ENCODE results near the gene SNAPC2.
"Not testable (repeated sequence)": the region's sequence is repeated elsewhere in the genome, so short reads cannot be mapped to it uniquely, and the experiment has no call there.

SNAPC2 gene

DNA sequence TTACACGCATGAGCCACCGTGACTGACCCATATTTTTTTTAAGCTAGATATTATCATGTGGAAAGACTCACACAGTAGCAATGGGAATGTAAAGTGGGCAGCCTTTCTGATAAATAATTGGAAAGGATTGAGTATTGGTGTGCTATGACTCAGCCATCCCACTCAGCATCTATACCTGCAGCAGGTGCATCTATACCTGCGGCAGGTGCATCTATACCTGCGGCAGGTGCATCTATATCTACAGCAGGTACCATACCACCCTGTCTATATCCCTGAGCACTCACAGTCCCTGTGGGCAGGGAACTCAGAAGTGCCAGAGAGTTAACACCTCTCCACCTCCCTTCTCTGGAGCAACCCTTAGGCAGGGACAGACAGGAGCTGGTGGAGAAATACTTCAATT, 37.0 kb upstream of the SNAPC2 start:
- no peak for DNase-seq (ENCODE audit: low read depth)
- TF ChIP-seq, protein P1, sequence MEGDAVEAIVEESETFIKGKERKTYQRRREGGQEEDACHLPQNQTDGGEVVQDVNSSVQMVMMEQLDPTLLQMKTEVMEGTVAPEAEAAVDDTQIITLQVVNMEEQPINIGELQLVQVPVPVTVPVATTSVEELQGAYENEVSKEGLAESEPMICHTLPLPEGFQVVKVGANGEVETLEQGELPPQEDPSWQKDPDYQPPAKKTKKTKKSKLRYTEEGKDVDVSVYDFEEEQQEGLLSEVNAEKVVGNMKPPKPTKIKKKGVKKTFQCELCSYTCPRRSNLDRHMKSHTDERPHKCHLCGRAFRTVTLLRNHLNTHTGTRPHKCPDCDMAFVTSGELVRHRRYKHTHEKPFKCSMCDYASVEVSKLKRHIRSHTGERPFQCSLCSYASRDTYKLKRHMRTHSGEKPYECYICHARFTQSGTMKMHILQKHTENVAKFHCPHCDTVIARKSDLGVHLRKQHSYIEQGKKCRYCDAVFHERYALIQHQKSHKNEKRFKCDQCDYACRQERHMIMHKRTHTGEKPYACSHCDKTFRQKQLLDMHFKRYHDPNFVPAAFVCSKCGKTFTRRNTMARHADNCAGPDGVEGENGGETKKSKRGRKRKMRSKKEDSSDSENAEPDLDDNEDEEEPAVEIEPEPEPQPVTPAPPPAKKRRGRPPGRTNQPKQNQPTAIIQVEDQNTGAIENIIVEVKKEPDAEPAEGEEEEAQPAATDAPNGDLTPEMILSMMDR (IDR thresholded peaks at IDR 0.05; ENCODE audit: insufficient read depth, low read depth, low read length, missing control alignments), result no peak
- no peak overlapping the region for H3K4me3 ChIP-seq (ENCODE audit: low read length)

DNA sequence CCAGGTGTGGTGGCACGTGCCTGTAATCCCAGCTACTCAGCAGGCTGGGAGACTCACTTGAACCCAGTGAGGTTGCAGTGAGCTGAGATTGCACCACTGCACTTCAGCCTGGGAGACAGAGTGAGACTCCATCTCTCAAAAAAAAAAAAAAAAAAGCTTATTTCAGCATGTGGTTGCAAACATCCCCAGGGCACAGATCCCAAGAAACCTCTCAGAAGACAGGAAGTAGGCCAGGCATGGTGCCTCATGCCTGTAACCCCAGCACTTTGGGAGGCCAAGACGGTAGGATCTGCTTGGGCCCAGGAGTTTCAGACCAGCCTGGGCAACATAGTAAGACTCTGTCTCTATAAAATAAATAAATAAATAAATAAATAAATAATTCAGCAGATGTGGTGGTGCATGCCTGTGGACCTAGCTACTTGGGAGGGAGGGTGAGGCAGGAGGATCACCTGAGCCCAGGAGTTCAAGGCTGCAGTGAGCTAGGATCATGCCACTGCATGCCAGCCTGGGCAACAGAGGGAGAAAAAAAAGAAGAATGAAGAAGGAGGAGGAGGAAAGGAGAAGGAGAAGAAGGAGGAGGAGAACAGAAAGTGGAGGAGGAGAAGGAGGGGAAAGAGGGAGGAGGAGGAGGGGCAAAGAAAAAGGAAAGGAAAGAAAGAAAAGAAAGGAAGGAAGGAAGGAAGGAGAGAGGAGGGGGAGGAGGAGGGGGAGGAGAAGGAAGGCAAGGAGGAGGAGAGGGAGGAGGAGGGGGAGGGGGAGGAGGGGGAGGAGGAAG, 36.2 kb upstream of the SNAPC2 start:
- H3K4me3 ChIP-seq (ENCODE audit: low read length), result no peak overlapping the region
- DNase-seq (ENCODE audit: low read depth), result peak; percentile 38
- TF ChIP-seq, protein P1 (IDR thresholded peaks at IDR 0.05; ENCODE audit: insufficient read depth, low read depth, low read length, missing control alignments), result no peak

DNA sequence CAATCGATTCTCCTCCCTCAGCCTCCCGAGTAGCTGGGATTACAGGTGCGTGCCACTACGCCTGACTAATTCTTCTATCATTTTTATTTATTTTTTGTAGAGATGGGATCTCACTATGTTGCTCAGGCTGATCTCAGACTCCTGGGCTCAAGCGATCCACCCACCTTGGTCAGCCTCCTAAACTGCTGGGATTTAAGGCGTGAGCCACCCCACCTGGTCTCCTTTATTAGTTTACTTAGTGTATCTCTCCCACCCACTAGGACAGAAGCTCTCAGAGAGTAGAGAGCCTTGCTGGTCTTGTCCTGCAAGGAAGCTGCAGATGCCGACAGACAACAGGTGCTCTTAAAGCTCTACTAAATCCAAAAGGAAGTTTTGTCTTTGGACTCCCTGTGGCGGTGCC, 34.3 kb upstream of the SNAPC2 start:
- TF ChIP-seq, protein P1 (IDR thresholded peaks at IDR 0.05; ENCODE audit: insufficient read depth, low read depth, low read length, missing control alignments), result no peak
- H3K4me3 ChIP-seq (ENCODE audit: low read length), result no peak overlapping the region
- DNase-seq (ENCODE audit: low read depth), result no peak

DNA sequence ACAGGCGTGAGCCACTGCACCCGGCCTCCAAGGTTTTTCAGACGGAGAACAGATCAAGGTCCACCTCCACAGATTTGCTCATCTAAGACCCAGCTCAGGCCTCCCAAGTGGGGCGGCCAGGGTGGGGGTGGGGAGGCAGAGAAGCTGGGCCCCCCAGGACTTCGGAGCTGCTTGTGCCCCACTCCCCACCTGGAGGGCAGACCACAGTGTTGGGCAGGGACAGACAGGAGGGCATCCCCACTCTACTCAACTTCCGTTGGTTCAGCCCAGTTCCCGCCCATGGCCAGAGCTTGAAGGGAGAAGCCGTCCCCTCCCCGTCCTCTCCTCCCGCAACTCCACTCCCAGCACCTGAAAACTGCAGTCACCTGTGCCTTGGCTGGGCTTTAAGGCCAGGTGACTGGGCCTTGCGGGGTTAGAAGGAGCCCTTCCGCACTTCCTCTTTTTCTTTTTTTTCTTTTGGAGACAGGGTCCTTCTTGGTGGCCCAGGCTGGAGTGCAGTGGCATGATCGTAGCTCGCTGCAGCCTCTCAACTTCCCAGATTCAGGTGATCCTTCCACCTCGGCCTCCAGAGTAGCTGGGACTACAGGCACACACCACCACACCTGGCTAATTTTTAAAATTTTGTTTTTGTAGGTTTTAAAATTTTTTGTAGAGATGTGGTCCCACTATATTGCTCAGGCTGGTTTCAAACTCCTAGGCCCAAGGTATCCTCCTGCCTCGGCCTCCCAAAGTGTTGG, 32.6 kb upstream of the SNAPC2 start:
- DNase-seq (ENCODE audit: low read depth), result no peak
- TF ChIP-seq, protein P1 (IDR thresholded peaks at IDR 0.05; ENCODE audit: insufficient read depth, low read depth, low read length, missing control alignments), result no peak
- no peak overlapping the region for H3K4me3 ChIP-seq (ENCODE audit: low read length)

DNA sequence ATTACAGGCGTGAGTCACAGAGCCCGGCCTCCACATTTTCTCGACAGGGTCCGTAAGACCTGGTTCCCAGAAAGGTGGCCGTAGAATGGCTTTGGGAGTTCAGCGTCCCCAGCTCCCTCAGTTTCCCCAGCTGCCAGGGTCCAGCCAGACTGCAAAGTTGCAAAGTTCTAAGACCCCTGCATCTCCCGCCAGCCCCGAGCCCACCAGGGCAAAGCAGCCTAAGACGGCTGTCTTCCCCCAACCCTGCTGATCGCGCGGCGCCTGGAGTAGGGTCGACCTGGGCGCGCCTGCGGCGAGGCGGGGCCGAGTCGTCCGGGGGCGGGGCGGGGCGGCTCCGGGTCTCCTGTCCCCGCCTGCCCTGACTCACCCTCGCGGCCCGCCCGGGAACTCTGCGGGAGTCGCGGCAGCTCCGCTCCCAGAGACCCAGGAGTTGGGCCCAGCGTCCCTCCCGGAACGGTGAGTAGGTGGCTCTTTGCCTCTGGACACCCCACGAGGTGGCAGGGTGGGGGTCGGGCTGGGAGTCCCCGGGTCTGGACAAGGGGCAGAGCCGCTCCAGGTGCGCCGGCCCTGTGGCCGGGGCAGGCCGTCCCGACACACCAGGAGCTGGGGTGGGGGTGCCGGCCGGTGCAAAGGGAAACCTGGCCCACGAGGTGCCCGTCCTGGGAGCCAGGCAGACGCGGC, 31.9 kb upstream of the SNAPC2 start, which contains the start of gene LRRC8E:
LRRC8E (plus strand) TSS at position 366 of the 681 bp plus-strand sequence. CDS start 7,094 bp downstream, outside the sequence.
- TF ChIP-seq, protein P1 (IDR thresholded peaks at IDR 0.05; ENCODE audit: insufficient read depth, low read depth, low read length, missing control alignments), result no peak
- peak within 1 kb of the TSS; percentile 68 for H3K4me3 ChIP-seq (ENCODE audit: low read length)

DNA sequence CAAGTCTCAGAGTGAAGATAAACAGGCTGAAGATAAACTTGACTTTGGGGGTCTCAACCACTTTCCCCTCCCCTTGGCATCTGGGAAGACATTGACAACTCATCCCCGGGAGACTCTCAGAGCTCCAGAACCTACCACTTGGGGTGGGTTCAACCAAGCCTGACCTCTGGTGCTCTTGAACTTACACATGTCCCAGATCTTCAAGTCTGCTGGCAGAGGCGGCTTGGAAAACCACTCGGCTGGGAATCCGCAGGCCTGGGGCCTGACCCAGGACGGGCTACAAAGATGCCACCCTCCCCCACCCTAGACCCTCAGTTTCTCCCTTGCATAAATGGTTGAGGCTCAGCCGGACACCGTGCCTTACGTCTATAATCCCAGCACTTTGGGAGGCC, 31.3 kb upstream of the SNAPC2 start:
- DNase-seq (ENCODE audit: low read depth), result no peak
- H3K4me3 ChIP-seq (ENCODE audit: low read length), result peak overlapping the region; percentile 68
- TF ChIP-seq, protein P1 (IDR thresholded peaks at IDR 0.05; ENCODE audit: insufficient read depth, low read depth, low read length, missing control alignments), result no peak

More for the DNA sequence above, 31.9 kb upstream of the SNAPC2 start, which contains the start of gene LRRC8E:
- peak; percentile 80 for DNase-seq (ENCODE audit: low read depth)

DNA sequence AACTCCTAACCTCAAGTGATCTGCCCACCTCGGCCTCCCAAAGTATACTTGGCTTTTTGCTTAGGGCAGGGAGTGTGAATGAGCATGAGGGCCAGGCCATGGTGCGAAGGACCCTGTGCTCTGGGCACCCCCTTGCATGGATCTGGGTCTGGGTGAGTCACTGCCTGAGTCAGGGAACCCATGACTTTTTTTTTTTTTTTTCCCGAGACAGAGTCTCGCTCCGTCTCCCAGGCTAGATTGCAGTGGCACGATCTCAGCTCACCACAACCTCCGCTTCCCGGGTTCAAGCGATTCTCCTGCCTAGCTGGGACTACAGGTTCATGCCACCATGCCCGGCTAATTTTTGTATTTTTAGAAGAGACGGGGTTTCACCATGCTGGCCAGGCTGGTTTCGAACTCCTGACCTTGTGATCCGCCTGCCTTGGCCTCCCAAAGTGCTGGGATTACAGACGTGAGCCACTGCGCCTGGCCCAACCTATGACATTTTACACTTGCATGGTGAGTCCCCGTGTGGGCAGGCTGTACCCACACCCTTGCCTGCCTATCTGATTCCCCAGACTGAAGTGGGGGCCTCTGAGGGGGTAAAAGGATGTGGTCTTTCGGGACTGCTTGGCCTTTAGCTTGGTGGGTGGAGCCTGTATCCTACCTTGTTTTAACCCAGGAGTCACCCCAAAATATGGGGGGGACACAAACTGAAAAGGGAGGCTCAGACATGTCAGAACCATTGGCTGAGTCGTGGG, 26.6 kb upstream of the SNAPC2 start:
- H3K4me3 ChIP-seq (ENCODE audit: low read length), result not testable (repeated sequence)
- DNase-seq (ENCODE audit: low read depth), result peak; percentile 49
